Adipose tissue (tissue), 3 donors: ENCODE results near the gene CDC25B. TPM values are rescaled to one million over a fixed set of nuclear protein-coding genes. Genes with fewer than 3 reads are reported as not detected.
"Not testable (repeated sequence)": the region's sequence is repeated elsewhere in the genome, so short reads cannot be mapped to it uniquely, and the experiment has no call there.

Experiments
- H3K27ac ChIP-seq: one replicate; pipeline ENCODE4 v1.5.1; 2013; ENCODE audit warnings: low read depth, low read length
- WGBS, 3 donors: extraction: QIAGEN DNeasy Blood & Tissue Kit; methylation state at CpG; one replicate each; pipeline ENCODE4 v1.1.7; 2013; 5-methylcytosine and 5-hydroxymethylcytosine counted together
- polyA plus RNA-seq, 3 donors: library from polyadenylated mRNA; stranded (reverse); fragments of 200-250 nt; gene quantifications; one replicate each; pipeline ENCODE4 v1.2.3, GENCODE V29; 2013
- donor health status: healthy with polysubstance abuse.
- donor health status: Bipolar disorder and iron deficiency.
- donor health status: healthy.

The CDC25B gene
- polyA plus RNA-seq, 3 donors: 6.6 to 33.5 (median 12.9) TPM

GRCh38 chr20:3782597-3782996, 13.5 kb upstream of the CDC25B start:
- no peak overlapping the region for H3K27ac ChIP-seq
- WGBS, 3 donors: 80 to 91% (median 89%) methylated on average over 6 of the region's 6 CpGs

- 46 to 75% (median 65%) methylated on average over 2 of the region's 2 CpGs for WGBS, 3 donors
- H3K27ac ChIP-seq: no peak overlapping the region
Observed at GRCh38 chr20:3783068-3783489, 13.0 kb upstream of the CDC25B start.

- WGBS, 3 donors: 59 to 65% (median 64%) methylated on average over 10 of the region's 10 CpGs
- no peak overlapping the region for H3K27ac ChIP-seq
Observed at GRCh38 chr20:3783511-3784195, 12.5 kb upstream of the CDC25B start.

GRCh38 chr20:3784216-3784853, 11.8 kb upstream of the CDC25B start:
- no peak overlapping the region for H3K27ac ChIP-seq
- WGBS, 3 donors: 60 to 85% (median 67%) methylated on average over 17 of the region's 17 CpGs

- WGBS, 3 donors: 68 to 80% (median 72%) methylated on average over 6 of the region's 6 CpGs
- H3K27ac ChIP-seq: no peak overlapping the region
Observed at GRCh38 chr20:3784863-3785239, 11.3 kb upstream of the CDC25B start.

- whole genome bisulfite sequencing, 3 donors: 18 to 37% (median 34%) methylated on average over 73 to 79 of the region's 79 CpGs
Observed at GRCh38 chr20:3785240-3786125, 10.6 kb upstream of the CDC25B start.

GRCh38 chr20:3786126-3786484, 10.0 kb upstream of the CDC25B start:
- 0 to 2% (median 2%) methylated on average over 25 to 35 of the region's 35 CpGs for WGBS, 3 donors
- peak overlapping the region; percentile 74 for H3K27ac ChIP-seq

More at GRCh38 chr20:3785240-3786125, 10.6 kb upstream of the CDC25B start:
- peak overlapping the region; percentile 74 for H3K27ac ChIP-seq

- peak within 1 kb of the TSS; percentile 74 for H3K27ac ChIP-seq
- WGBS, 3 donors: 2 to 3% (median 2%) methylated on average over 35 to 69 of the region's 70 CpGs
Observed at GRCh38 chr20:3786665-3787323, 9.3 kb upstream of the CDC25B start, which contains the start of gene CENPB. Gene CENPB (minus strand): TSS chr20:3786740. CDS start chr20:3786483, 257 bp downstream.

GRCh38 chr20:3787324-3788014, 8.6 kb upstream of the CDC25B start:
- 53 to 83% (median 80%) methylated on average over 5 of the region's 5 CpGs for WGBS, 3 donors
- H3K27ac ChIP-seq: no peak overlapping the region

GRCh38 chr20:3788685-3789155, 7.4 kb upstream of the CDC25B start:
- 49 to 60% (median 58%) methylated on average over 4 of the region's 4 CpGs for WGBS, 3 donors
- no peak overlapping the region for H3K27ac ChIP-seq

GRCh38 chr20:3789201-3789600, 6.9 kb upstream of the CDC25B start:
- not testable (repeated sequence) for H3K27ac ChIP-seq
- 89 to 96% (median 96%) methylated on average over 4 of the region's 4 CpGs for WGBS, 3 donors

GRCh38 chr20:3794168-3794567, 1.9 kb upstream of the CDC25B start:
- 81 to 94% (median 90%) methylated on average over 1 to 3 of the region's 3 CpGs for WGBS, 3 donors
- H3K27ac ChIP-seq: not testable (repeated sequence)

GRCh38 chr20:3794701-3795420, 1.2 kb upstream of the CDC25B start:
- no peak overlapping the region for H3K27ac ChIP-seq
- 82 to 88% (median 87%) methylated on average over 25 of the region's 25 CpGs for WGBS, 3 donors

- 11 to 14% (median 14%) methylated on average over 31 to 33 of the region's 33 CpGs for WGBS, 3 donors
- no peak overlapping the region for H3K27ac ChIP-seq
Observed at GRCh38 chr20:3796477-3797225, 541 bp downstream of the CDC25B start.

- 85 to 92% (median 86%) methylated on average over 5 of the region's 5 CpGs for WGBS, 3 donors
Observed at GRCh38 chr20:3797226-3797545, 1.1 kb downstream of the CDC25B start.

GRCh38 chr20:3797592-3798372, 1.7 kb downstream of the CDC25B start:
- WGBS, 3 donors: 68 to 82% (median 71%) methylated on average over 19 of the region's 19 CpGs
- peak overlapping the region; percentile 9 for H3K27ac ChIP-seq

More at GRCh38 chr20:3797226-3797545, 1.1 kb downstream of the CDC25B start:
- no peak overlapping the region for H3K27ac ChIP-seq
